NOMO-1 treated with DMSO at 0.1 percent for 48 hours (cell line): ENCODE results near the gene ZMYND10.

Experiments used
- DNase-seq: peaks from one replicate; lab custom pipeline; 2025; ENCODE audit not compliant: unreplicated experiment; lab: John Stamatoyannopoulos, UW

Gene ZMYND10

DNA sequence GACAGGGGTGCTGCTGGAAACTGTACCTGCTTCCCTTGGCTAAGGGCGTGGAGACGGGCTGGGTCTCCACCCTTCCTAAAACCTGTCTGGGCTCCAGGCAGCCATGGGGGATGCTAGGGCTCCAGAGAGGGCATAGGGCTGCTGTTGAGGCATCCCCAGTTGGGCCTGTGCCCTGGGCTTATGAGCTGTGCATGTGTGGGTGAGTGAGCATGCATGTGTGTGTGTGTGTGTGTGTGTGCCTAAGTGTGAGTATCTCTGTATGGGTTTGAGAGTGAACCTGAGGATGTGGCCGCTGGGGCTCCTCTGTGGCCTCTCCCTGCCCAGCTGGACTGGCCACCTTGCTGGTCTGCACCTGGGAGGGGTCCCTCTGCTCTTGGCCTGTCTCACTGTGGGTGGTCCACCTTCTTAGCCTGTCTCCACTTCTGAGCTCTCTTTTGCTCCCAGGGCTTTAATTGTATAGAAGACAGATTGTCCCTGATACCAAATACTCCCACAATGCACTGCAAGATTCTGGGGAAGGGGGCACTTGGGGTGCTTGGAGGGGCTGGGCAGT is 25.7 kb upstream of the ZMYND10 start:
- no peak for DNase-seq

DNA sequence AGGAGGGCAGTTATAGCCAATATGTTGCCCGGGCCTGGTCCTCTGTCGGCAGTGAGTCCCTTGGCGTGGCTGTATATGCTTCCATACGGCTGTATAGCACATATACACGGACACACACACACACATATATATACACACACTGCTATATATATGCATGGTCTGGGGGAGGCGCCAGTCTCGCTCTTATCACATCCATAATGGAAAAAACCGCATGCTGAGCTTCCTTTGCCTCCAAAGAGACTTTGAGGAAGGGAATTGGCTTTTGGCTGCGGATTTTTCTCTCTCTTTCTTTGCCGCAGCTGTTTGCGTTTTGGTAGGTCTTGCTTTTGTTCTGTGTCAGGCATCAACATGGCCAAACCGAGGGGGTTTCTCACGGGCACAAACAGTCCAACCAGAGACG is 25.1 kb upstream of the ZMYND10 start:
- DNase-seq = peak; percentile 28

DNA sequence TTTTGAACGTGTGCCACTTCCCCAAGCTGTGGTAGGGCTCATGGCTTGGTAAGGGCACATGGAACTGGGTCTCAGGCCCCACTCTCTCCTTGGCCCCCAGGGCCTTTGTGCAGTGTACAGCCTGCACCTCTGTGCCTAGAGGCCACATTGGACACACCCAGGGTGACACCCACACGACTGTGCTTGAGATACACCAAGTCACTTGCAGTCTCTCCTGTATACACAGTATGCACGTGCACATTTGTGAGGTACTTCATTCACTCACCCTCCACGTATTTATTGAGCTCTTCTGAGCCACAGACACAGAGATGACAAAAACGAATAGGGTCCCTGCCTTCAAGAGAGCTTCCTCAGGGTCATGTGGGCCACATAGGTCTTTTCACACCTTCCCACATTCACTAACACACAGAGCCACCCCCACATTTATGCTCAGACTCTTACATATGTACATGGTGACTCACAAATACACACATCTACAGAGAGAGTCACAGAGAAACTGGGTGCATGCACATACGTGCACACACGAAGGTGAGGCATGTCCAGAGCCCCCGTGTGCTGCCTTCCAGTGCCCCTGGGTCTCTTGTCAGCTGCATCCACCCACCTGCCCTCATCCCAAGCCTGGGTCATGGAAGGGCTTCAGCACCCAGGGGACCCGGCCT is 23.6 kb upstream of the ZMYND10 start:
- no peak for DNase-seq

GRCh38 chr3:50365842-50366220 is 20.3 kb upstream of the ZMYND10 start:
- no peak for DNase-seq

GRCh38 chr3:50365080-50365841 is 19.7 kb upstream of the ZMYND10 start:
- peak; percentile 85 for DNase-seq

GRCh38 chr3:50364573-50365079 is 19.1 kb upstream of the ZMYND10 start:
- no peak for DNase-seq

GRCh38 chr3:50359760-50360110 is 14.2 kb upstream of the ZMYND10 start:
- DNase-seq = no peak

- peak; percentile 99 for DNase-seq
These were observed 13.6 kb upstream of the ZMYND10 start, which contains the start of gene TMEM115 for GRCh38 chr3:50358911-50359759. TSS of gene TMEM115 (minus strand) at chr3:50359521. CDS start at chr3:50359063, 458 bp downstream.

DNA sequence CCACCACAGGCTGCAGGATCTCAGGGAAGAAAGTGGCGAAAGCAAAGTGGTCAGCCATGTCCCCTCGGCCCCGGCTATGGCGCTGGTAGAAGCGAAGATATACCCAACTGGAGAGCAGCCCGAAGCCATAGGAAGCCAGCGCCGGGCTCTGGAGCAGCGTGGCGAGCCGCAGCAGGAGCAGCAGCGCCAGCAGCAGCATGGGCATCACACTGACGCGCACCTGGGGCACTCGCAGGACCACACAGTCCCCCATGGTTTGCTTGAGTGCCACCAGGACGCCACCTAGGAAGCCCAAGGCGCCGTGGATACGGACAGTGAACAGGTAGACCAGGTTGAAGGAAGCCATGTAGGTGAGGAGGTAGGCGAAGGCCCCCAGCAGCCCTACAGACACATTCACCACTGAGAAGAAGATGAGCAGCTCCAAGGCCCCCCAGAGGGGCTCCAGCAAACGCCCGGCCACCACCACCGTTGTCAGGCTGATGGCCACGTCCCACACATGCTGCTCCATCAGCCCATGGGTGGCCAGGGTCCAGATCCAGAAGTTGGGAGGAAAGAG is 12.9 kb upstream of the ZMYND10 start:
- no peak for DNase-seq

DNA sequence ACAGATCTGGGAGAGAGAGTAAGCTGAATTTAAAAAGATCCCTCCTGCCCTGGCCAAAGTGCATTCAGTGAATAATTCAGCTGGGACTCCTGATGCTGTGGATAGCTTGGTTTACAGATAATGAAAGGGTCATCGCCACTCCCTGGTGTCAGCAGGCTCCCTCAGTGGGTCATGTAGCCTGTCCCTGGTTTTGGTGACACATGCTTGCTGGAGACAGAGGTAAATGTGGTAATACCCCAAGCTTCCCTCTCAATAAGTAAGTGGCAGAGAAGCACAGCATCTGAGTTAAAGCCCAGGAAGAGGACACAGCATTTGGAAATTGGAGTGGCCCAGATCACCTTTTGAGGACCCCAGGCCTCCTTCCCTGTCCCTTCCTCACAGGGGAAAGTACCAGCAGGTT is 11.9 kb upstream of the ZMYND10 start:
- DNase-seq = no peak

DNA sequence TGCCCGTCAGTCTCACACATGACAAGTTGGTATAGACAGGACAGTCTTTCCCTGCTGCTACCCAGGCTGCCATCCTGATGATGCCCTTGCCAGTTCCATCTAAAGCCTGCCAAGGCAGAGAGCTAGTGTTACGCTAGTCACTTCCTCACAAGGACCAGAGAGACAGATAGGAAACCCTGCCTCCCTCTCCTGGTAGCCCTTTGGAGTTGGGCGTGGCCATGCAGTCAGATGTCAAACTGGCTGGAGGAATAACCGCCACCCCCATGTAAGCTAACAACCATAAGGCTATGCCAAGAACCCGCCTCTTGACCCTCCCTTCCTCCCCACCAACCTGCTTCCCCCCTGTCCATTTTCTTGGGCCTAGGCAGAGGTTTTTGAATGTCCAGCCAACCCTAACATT is 11.0 kb upstream of the ZMYND10 start:
- DNase-seq = peak; percentile 25

DNA sequence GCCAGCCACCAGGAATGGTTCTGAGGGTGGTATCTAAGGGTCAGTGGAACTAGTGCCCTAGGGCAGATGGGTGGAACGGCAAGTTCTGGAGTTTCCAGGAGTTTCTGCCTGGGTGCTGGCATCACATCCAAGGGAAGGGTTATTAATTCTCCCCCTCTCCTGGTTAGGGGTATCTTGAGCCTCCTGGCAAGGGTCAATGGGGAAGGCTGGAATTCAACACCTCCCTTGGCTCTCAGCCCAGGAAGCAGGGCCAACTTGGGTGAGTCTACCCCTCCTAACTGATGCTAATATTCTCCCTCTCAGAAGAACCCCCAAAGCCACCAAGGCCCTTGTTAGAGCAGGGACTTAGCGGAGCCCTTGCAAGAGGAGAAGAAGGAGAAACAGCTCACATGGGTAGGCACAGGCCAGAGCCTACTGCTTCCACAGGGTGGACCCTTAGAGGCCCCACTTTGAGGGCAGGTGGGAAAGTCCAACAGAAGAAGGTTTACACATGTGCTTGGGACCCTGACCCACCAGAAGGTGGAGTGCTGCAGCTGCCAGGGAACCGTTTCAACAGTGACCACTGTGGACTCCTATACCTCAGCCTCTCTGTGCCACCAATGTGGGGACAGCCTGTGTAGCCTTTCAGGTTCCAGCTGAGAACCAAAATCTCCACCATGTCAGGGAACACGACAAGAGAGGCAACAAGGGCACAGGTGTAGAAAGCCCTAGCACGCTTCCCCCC is 10.5 kb upstream of the ZMYND10 start:
- no peak for DNase-seq

GRCh38 chr3:50354850-50355249 is 9.3 kb upstream of the ZMYND10 start:
- DNase-seq = no peak

DNA sequence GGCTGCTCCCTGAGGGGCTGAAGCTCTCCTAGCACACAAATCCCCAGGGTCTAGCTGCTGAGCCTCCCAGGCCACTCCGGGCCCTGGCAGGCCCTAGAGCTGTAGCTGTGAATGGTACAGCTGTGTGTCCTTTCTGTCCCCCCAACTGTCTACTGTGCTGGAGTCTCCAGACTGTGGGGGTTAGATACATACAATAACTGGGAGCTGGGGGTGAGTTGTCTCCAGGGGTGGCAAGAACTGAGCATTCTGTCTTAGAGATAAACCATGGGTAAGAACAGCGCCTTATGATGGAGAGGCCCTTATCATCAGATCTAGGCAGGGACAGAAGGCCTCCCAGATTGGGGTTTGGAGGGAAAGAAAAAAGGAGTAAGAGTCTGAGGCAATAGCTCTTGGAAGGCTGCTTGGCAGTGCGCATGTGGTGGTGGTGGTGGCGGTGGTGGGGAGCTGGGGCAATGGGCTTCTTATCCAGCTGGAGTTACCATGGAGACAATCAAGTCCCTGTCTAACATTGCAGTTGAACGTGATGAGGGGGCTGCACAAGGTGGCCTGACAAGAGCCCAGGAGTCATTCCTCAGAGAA is 8.7 kb upstream of the ZMYND10 start:
- no peak for DNase-seq

DNA sequence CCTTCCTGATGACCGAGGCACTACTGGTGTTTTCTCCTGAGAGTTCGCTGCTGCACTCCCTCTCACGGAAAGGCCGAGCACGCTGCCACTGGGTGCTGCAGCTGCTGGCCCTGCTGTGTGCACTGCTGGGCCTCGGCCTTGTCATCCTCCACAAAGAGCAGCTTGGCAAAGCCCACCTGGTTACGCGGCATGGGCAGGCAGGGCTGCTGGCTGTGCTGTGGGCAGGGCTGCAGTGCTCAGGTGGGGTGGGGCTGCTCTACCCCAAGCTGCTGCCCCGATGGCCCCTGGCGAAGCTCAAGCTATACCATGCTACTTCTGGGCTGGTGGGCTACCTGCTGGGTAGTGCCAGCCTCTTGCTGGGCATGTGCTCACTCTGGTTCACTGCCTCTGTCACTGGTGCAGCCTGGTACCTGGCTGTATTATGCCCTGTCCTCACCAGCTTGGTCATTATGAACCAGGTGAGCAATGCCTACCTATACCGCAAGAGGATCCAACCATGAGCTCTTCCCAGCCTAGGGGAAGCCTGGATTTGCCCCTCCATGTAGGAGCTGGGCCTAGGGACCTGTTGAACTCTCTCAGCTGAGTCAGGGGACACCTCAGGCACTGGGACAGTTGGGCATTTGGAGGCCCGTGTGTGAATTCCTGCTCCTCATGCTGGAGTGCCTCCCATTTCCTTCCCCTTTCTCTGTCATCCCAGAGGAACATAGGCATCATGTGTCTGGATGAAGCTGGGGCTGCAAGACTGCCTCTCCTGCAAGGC is 7.9 kb upstream of the ZMYND10 start:
- no peak for DNase-seq

DNA sequence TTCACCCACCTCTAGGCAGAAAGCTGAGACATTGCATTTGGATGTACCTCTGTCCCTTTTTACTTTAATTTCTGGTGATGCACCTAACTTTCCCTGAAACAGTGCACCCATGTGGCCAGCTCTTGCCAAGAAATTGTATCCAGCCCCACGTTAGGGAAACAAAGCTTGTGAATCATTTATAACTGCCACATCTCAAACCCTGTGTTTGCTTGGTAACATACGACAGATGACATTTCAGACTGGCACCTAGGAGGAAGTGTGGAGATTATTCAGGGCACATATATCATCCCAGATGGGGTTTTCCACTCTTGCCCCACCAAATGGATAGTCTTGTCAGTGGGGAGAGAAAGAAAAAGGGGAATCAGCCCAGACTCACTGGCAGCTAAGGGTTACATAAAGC is 7.2 kb upstream of the ZMYND10 start:
- DNase-seq = no peak

DNA sequence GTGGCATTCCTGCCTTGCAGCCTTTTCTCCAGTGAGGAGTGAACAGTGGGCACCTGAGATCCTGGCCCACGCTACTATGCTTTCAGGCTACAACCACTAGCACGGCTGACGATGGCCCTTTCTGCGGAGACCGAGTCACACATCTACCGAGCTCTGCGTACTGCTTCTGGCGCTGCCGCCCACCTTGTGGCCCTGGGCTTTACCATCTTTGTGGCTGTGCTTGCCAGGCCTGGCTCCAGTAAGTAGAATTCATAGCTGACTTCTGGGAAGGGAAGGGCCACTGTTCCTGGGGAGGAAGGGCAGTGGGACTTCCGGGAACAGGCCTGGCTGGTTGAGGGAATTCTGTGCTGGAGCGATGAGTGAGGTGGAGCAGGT is 5.8 kb upstream of the ZMYND10 start:
- no peak for DNase-seq

GRCh38 chr3:50350527-50351322 is 5.2 kb upstream of the ZMYND10 start, which contains the start of the genes CYB561D2 and NPRL2:
TSS of gene CYB561D2 (plus strand) at chr3:50350862. CDS start at chr3:50351434, 572 bp downstream.
TSS of gene NPRL2 (minus strand) at chr3:50350775. CDS start at chr3:50350652, 123 bp downstream.
- DNase-seq = peak; percentile 92
